ENCODE measurements around the gene CUL7. TPM values are rescaled to one million over a fixed set of nuclear protein-coding genes. Genes with fewer than 3 reads are reported as not detected.

The CUL7 gene
- total RNA-seq, 2 experiments from 2014 or later: 14.1 to 14.9 TPM

- TF ChIP-seq CTCF (conservative IDR thresholded peaks at IDR 0.05; ENCODE audit: low read length) (no peak), EZH2phosphoT487 (IDR thresholded peaks at IDR 0.05; ENCODE audit: borderline replicate concordance, low read depth, low read length) (no peak)
- Histone ChIP-seq H3K4me3 (ENCODE audit: low read depth, low read length, poor library complexity, severe bottlenecking) (no peak overlapping the region), H3K36me3 (ENCODE audit: insufficient read depth, low read length) (peaks cover 47% of the 10 kb centered on the region), H4K20me1 (ENCODE audit: insufficient read depth, low read length) (no peaks in the 10 kb centered on the region), H3K79me2 (ENCODE audit: insufficient read depth, low read depth, low read length) (no peaks in the 10 kb centered on the region), H3K9me2 (ENCODE audit: insufficient read depth, low read length) (no peaks in the 10 kb centered on the region), H3K27ac (ENCODE audit: low read depth, low read length, poor library complexity, severe bottlenecking) (no peak overlapping the region), H3K9me3 (ENCODE audit: low read length) (no peaks in the 10 kb centered on the region), H3K4me2 (ENCODE audit: low read length) (no peak overlapping the region), H2AFZ (ENCODE audit: low read length) (no peak overlapping the region), H3K4me1 (ENCODE audit: insufficient read depth, low read length, poor library complexity, severe bottlenecking) (no peaks in the 10 kb centered on the region)
- ChIA-PET CTCF (ENCODE audit: unreplicated experiment) (no interaction called here), POLR2A (interaction anchor here (0.9 kb wide), 1 partner anchor 15 kb away, joined by 3 read pairs; the partner anchor contains the start of gene CUL7)
- no peak for DNase-seq (ENCODE audit: low spot score)
- intact Hi-C loops (cut with micrococcal nuclease; ENCODE audit: unreplicated experiment): no loop called here
- no TSS peak for BruUV-seq (replicated peaks)
Measured at GRCh38 chr6:43038727-43039126, 14.9 kb downstream of the CUL7 start.

- ChIA-PET POLR2A (no interaction called here), CTCF (ENCODE audit: unreplicated experiment) (no interaction called here)
- no peaks in the 10 kb centered on the region for H3K9me2 ChIP-seq (ENCODE audit: insufficient read depth, low read length)
- peaks cover 56% of the 10 kb centered on the region for H3K36me3 ChIP-seq (ENCODE audit: insufficient read depth, low read length)
- H4K20me1 ChIP-seq (ENCODE audit: insufficient read depth, low read length): no peaks in the 10 kb centered on the region
- no peak overlapping the region for H3K4me2 ChIP-seq (ENCODE audit: low read length)
- H3K4me3 ChIP-seq (ENCODE audit: low read depth, low read length, poor library complexity, severe bottlenecking): no peak overlapping the region
- no peaks in the 10 kb centered on the region for H3K9me3 ChIP-seq (ENCODE audit: low read length)
- no peak overlapping the region for H3K27ac ChIP-seq (ENCODE audit: low read depth, low read length, poor library complexity, severe bottlenecking)
- no peaks in the 10 kb centered on the region for H3K4me1 ChIP-seq (ENCODE audit: insufficient read depth, low read length, poor library complexity, severe bottlenecking)
- no peak overlapping the region for H2AFZ ChIP-seq (ENCODE audit: low read length)
- DNase-seq (ENCODE audit: low spot score): no peak
- TF ChIP-seq CTCF (conservative IDR thresholded peaks at IDR 0.05; ENCODE audit: low read length) (no peak), EZH2phosphoT487 (IDR thresholded peaks at IDR 0.05; ENCODE audit: borderline replicate concordance, low read depth, low read length) (no peak)
- TSS peak; percentile 58 for BruUV-seq (replicated peaks)
- intact Hi-C loops (cut with micrococcal nuclease; ENCODE audit: unreplicated experiment): no loop called here
- no peaks in the 10 kb centered on the region for H3K79me2 ChIP-seq (ENCODE audit: insufficient read depth, low read depth, low read length)
Measured at GRCh38 chr6:43037706-43038105, 15.9 kb downstream of the CUL7 start.

DNA sequence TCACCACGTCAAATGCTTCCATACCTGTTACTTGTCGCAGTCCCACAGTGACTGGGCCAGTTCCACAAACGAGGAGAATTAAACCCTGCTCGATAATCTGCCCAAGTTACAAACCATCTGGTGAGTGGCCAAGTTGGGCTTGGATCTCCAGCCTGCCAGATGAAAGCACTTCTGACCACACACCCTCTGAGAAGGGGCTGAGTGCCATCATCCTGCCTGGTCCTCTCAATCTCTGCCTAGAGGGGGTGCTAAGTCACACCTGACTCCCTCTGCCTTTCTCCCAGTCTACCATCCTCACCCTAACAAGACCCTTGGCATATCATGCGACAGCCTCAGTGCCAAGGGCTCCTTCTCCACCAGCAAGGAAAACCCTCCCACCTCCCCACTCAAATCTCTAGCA lies 16.5 kb downstream of the CUL7 start:
- peaks cover 61% of the 10 kb centered on the region for H3K36me3 ChIP-seq (ENCODE audit: insufficient read depth, low read length)
- no peak overlapping the region for H3K4me2 ChIP-seq (ENCODE audit: low read length)
- no TSS peak for BruUV-seq (replicated peaks)
- no peak for DNase-seq (ENCODE audit: low spot score)
- no peak overlapping the region for H3K4me3 ChIP-seq (ENCODE audit: low read depth, low read length, poor library complexity, severe bottlenecking)
- no peaks in the 10 kb centered on the region for H4K20me1 ChIP-seq (ENCODE audit: insufficient read depth, low read length)
- CTCF ChIA-PET (ENCODE audit: unreplicated experiment): no interaction called here
- intact Hi-C loops (cut with micrococcal nuclease; ENCODE audit: unreplicated experiment): no loop called here
- no peaks in the 10 kb centered on the region for H3K9me3 ChIP-seq (ENCODE audit: low read length)
- no peaks in the 10 kb centered on the region for H3K4me1 ChIP-seq (ENCODE audit: insufficient read depth, low read length, poor library complexity, severe bottlenecking)
- no peaks in the 10 kb centered on the region for H3K9me2 ChIP-seq (ENCODE audit: insufficient read depth, low read length)
- POLR2A ChIA-PET: interaction anchor here (0.7 kb wide), 1 partner anchor 15 kb away, joined by 5 read pairs; no protein-coding TSS in a partner anchor
- TF ChIP-seq EZH2phosphoT487 (IDR thresholded peaks at IDR 0.05; ENCODE audit: borderline replicate concordance, low read depth, low read length) (no peak), CTCF (conservative IDR thresholded peaks at IDR 0.05; ENCODE audit: low read length) (no peak)
- H3K79me2 ChIP-seq (ENCODE audit: insufficient read depth, low read depth, low read length): no peaks in the 10 kb centered on the region
- H3K27ac ChIP-seq (ENCODE audit: low read depth, low read length, poor library complexity, severe bottlenecking): no peak overlapping the region
- no peak overlapping the region for H2AFZ ChIP-seq (ENCODE audit: low read length)
